HepG2 (cell line): Measurements from ENCODE around the gene P2RX1. TPM values are rescaled to one million over a fixed set of nuclear protein-coding genes. Genes with fewer than 3 reads are reported as not detected.

Experiments
- ATAC-seq: fragments of 200-7000 bp; cut with Tn5 transposase; 3 replicates; pipeline ENCODE4 v1.9.1; 2020; ENCODE audit warnings: mild to moderate bottlenecking, moderate library complexity
- BruUV-seq: library from RNA; stranded (reverse); fragments of 400-500 nt; replicated peaks from 2 replicates; lab custom pipeline; 2021; lab: Mats Ljungman, UMichigan
- CTCF ChIA-PET: fragments of 300-600 bp; formaldehyde crosslinking; extraction: SDS; loops from one replicate; lab custom pipeline; 2021; ENCODE audit warnings: low total read pairs, inconsistent platforms, low intra/inter-chr PET ratio; lab: Yijun Ruan, JAX
- POLR2A ChIA-PET: fragments of 350-600 bp; sonication (Branson Sonifier 250); formaldehyde crosslinking; loops from one replicate; lab custom pipeline; 2020; ENCODE audit warnings: antibody characterized with exemption, inconsistent platforms; lab: Yijun Ruan, JAX
- DNase-seq: peaks from one replicate; pipeline ENCODE4 v3.0.0-alpha.2; 2015; ENCODE audit warnings: low spot score
- FAIRE-seq: peaks from 3 replicates; lab custom pipeline; 2011; peaks lifted over from hg19 to GRCh38; lab: Jason Lieb, UNC
- H2AFZ ChIP-seq: one replicate; pipeline ENCODE4 v1.6.1; 2011; ENCODE audit warnings: low read length, inconsistent platforms
- H3K27ac ChIP-seq: fragments of 300-600 bp; 3 replicates; pipeline ENCODE4 v1.8.0; 2011; ENCODE audit warnings: mixed run types, mild to moderate bottlenecking, mixed read lengths, low read length, inconsistent platforms; ENCODE audit not compliant: insufficient read depth; ENCODE audit errors: extremely low read length
- H3K27me3 ChIP-seq, 2 experiments: fragments of 200-600 bp in 1 of 2; 2 replicates in 1 of 2; 3 replicates in 1 of 2; pipeline versions ENCODE4 v1.6.0 to v1.8.0; 2011; ENCODE audit warnings: low read length in 2 of 2, mild to moderate bottlenecking in 2 of 2, moderate library complexity in 2 of 2, inconsistent platforms in 1 of 2; ENCODE audit not compliant: insufficient read depth in 2 of 2, control insufficient read depth in 1 of 2
- H3K36me3 ChIP-seq, 2 experiments: fragments of 200-600 bp in 1 of 2; replicated peaks in 1 of 2; 2 replicates in 1 of 2; 3 replicates in 1 of 2; pipeline versions ENCODE4 v1.5.1 to v1.8.0; 2011; ENCODE audit warnings: low read length in 2 of 2, inconsistent platforms in 1 of 2; ENCODE audit not compliant: insufficient read depth in 2 of 2, control insufficient read depth in 1 of 2
- H3K4me1 ChIP-seq: 2 replicates; pipeline ENCODE4 v1.5.1; 2012; ENCODE audit warnings: low read length, inconsistent platforms; ENCODE audit not compliant: insufficient read depth
- H3K4me2 ChIP-seq: 2 replicates; pipeline ENCODE4 v1.6.0; 2011; ENCODE audit warnings: low read depth, low read length, inconsistent platforms
- H3K4me3 ChIP-seq, 3 experiments: fragments of 200-600 bp in 1 of 3; sonication (generic), shearing (Covaris generic) in 1 of 3; replicated peaks in 1 of 3; 2 replicates each; pipeline ENCODE4 v1.5.1; 2011 to 2016; ENCODE audit warnings: low read length in 3 of 3, inconsistent platforms in 2 of 3, low read depth in 2 of 3, mild to moderate bottlenecking in 2 of 3, control low read depth in 1 of 3, mixed read lengths in 1 of 3; ENCODE audit not compliant: insufficient read depth in 1 of 3
- H3K79me2 ChIP-seq: one replicate; pipeline ENCODE4 v1.6.1; 2011; ENCODE audit warnings: low read length, inconsistent platforms; ENCODE audit not compliant: insufficient read depth
- H3K9ac ChIP-seq: 2 replicates; pipeline ENCODE4 v1.6.0; 2011; ENCODE audit warnings: mild to moderate bottlenecking, low read depth, low read length, inconsistent platforms; ENCODE audit not compliant: insufficient read depth
- H3K9me3 ChIP-seq: 2 replicates; pipeline ENCODE4 v1.5.1; 2012; ENCODE audit warnings: mild to moderate bottlenecking, low read length
- H4K20me1 ChIP-seq: 2 replicates; pipeline ENCODE4 v1.6.0; 2011; ENCODE audit warnings: inconsistent platforms, mild to moderate bottlenecking, low read length, moderate library complexity; ENCODE audit not compliant: insufficient read depth
- BORCS8-MEF2B ChIP-seq: sonication (generic); formaldehyde crosslinking; IDR thresholded peaks from 2 replicates; pipeline ENCODE4 v1.8.0; 2022; ENCODE audit warnings: mild to moderate bottlenecking, missing genetic modification reagents
- DZIP1 ChIP-seq: sonication (generic); formaldehyde crosslinking; IDR thresholded peaks from 2 replicates; pipeline ENCODE4 v1.5.0; 2020; ENCODE audit warnings: mild to moderate bottlenecking, missing genetic modification reagents
- MIXL1 ChIP-seq: IDR thresholded peaks from 2 replicates; pipeline ENCODE4 v1.6.1; 2016
- TMF1 ChIP-seq: sonication (generic); formaldehyde crosslinking; IDR thresholded peaks from 2 replicates; pipeline ENCODE4 v1.8.1; 2022; ENCODE audit warnings: low read depth, missing genetic modification reagents
- ZNF296 ChIP-seq: sonication (generic); formaldehyde crosslinking; conservative IDR thresholded peaks from 2 replicates; pipeline ENCODE4 v1.5.0; 2020; ENCODE audit warnings: mild to moderate bottlenecking, missing genetic modification reagents
- ZNF639 ChIP-seq: conservative IDR thresholded peaks from 2 replicates; pipeline ENCODE4 v1.6.1; 2018; ENCODE audit warnings: missing genetic modification reagents
- WGBS: methylation state at CpG from one replicate; pipeline ENCODE4 v1.1.6; 2017; ENCODE audit warnings: low lambda C conversion rate; 5-methylcytosine and 5-hydroxymethylcytosine counted together
- in situ Hi-C: cut with HindIII; loops from 2 replicates; pipeline ENCODE4 v1.10.0; 2017; ENCODE audit warnings: low pct_unique_long_range_greater_than_20kb; ENCODE audit not compliant: extremely low pct_ligation_motif_present
- intact Hi-C: fragments of 100-400 bp; cut with micrococcal nuclease; formaldehyde crosslinking; loops from one replicate; pipeline ENCODE4 v1.10.0; 2022; ENCODE audit not compliant: unreplicated experiment
- polyA plus RNA-seq, 8 experiments: library from polyadenylated mRNA; depleted of rRNA in 3 of 8; stranded (reverse) in 7 of 8; unstranded in 1 of 8; fragments of >200 nt; fragmentation: Illumina TruSeq in 4 of 8; extraction: Trizol in 4 of 8; gene quantifications; 2 replicates each; pipeline versions ENCODE4 v1.2.1 to v1.2.3, GENCODE V29; 2011 to 2016; ENCODE audit warnings: low read depth in 4 of 8, missing spikeins in 1 of 8, mixed read lengths in 1 of 8; ENCODE audit not compliant: insufficient read depth in 1 of 8
- total RNA-seq, 5 experiments: library from RNA; depleted of rRNA; stranded (reverse); fragments of >200 nt; fragmentation: Illumina TruSeq; extraction: Trizol; gene quantifications; 2 replicates each; pipeline ENCODE4 v1.2.3, GENCODE V29; 2016; ENCODE audit warnings: low read depth in 1 of 5
- TF ChIP-seq, protein P1 (sequence below): sonication (generic); formaldehyde crosslinking; IDR thresholded peaks from 2 replicates; pipeline ENCODE4 v1.8.1; 2023; ENCODE audit warnings: missing genetic modification reagents, mild to moderate bottlenecking, borderline replicate concordance

Gene P2RX1
- total and polyA plus RNA-seq, 2 of the 13 experiments (the other 11 are each of a cell fraction or from before 2014, with no cell fraction given) = 0.04 to 0.50 TPM

GRCh38 chr17:3903051-3903825, 13.0 kb downstream of the P2RX1 start:
- DNase-seq (no peak), FAIRE-seq (no peak), ATAC-seq (peak; percentile 26)
- H3K79me2 ChIP-seq = no peaks in the 10 kb centered on the region
- intact Hi-C loops (loop anchor here (10.0 kb wide), 1 partner anchor 168 kb away; no protein-coding TSS in a partner anchor), in situ Hi-C loops (loop anchor here (10.0 kb wide), 1 partner anchor 168 kb away; no protein-coding TSS in a partner anchor)
- peak overlapping the region; percentile 44; the same call in 1 of the 2 replicates for H3K9ac ChIP-seq
- H3K27me3 ChIP-seq = peaks cover 7 to 29% of the 10 kb centered on the region in 2 experiments
- H3K4me1 ChIP-seq = peaks cover 16% of the 10 kb centered on the region
- peak overlapping the region; percentile 38 to 67 (median 40) for H3K4me3 ChIP-seq
- H3K9me3 ChIP-seq = no peaks in the 10 kb centered on the region
- no peak overlapping the region for H3K27ac ChIP-seq
- H3K4me2 ChIP-seq = peak overlapping the region; percentile 77
- ChIA-PET POLR2A (interaction anchor here (0.5 to 3.9 kb wide), 7 partner anchors 9 to 240 kb away, joined by 3 to 47 read pairs (median 5); partner anchors contain the start of genes CAMKK1, CYB5D2, NCBP3 and P2RX1), CTCF (no interaction called here)
- H4K20me1 ChIP-seq = no peaks in the 10 kb centered on the region
- TF ChIP-seq DZIP1 (0 out of 2 replicates have a peak, but pooled peaks have one; percentile 11), BORCS8-MEF2B (no peak)
- H2AFZ ChIP-seq = no peak overlapping the region
- BruUV-seq = no TSS peak
- no peaks in the 10 kb centered on the region for H3K36me3 ChIP-seq
- 34% methylated on average over 16 of the region's 25 CpGs for WGBS

DNA sequence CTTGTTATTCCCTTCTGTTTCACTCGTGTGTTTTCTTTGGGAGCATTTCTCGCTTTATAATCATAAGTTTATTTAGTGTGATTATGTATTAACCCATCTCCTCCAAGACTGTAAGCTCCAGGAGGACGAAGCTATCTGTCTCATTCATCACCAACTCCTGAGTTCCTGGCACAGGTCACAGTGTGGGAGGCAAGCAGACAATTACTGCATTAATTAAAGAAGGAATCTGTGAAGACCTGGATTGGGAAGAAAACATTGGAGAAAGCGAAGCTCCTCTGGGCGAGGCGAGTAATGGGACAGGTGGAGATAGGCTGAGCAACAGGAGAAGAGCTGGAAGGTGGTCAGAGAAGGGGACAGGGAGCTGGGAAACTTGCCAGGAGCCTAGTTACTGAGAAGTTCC, 15.6 kb downstream of the P2RX1 start:
- Histone ChIP-seq H4K20me1 (no peaks in the 10 kb centered on the region), H3K4me2 (no peak overlapping the region), H3K79me2 (no peaks in the 10 kb centered on the region), H2AFZ (no peak overlapping the region), H3K27me3 (peaks cover 7 to 38% of the 10 kb centered on the region in 2 experiments), H3K9ac (no peak overlapping the region), H3K9me3 (no peaks in the 10 kb centered on the region), H3K27ac (no peak overlapping the region), H3K36me3 (no peaks in the 10 kb centered on the region), H3K4me3 (no peak overlapping the region), H3K4me1 (peaks cover 27% of the 10 kb centered on the region)
- WGBS = 63% methylated on average over 6 of the region's 6 CpGs
- BruUV-seq = no TSS peak
- POLR2A ChIA-PET = interaction anchor here (0.9 kb wide), 1 partner anchor 55 kb away, joined by 3 read pairs; no protein-coding TSS in a partner anchor
- DNase-seq (no peak), FAIRE-seq (no peak), ATAC-seq (no peak)
- CTCF ChIA-PET = no interaction called here
- in situ Hi-C loops = loop anchor here (10.0 kb wide), 1 partner anchor 166 kb away; no protein-coding TSS in a partner anchor
- intact Hi-C loops = loop anchor here (10.0 kb wide), 1 partner anchor 166 kb away; no protein-coding TSS in a partner anchor
- no peak for TF ChIP-seq ZNF296 (CRISPR knock-in tag)
- no peak for TF ChIP-seq TMF1 (CRISPR knock-in tag)
- no peak for TF ChIP-seq ZNF639 (CRISPR knock-in tag)
- TF ChIP-seq MIXL1 = no peak
- TF ChIP-seq, protein P1, sequence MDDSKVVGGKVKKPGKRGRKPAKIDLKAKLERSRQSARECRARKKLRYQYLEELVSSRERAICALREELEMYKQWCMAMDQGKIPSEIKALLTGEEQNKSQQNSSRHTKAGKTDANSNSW = no peak
